Bronchial epithelial cell (primary cell): ENCODE measurements around the gene EPSTI1. TPM values are rescaled to one million over a fixed set of nuclear protein-coding genes. Genes with fewer than 3 reads are reported as not detected.
A peak's percentile ranks its signal among the peaks of the same experiment; 100 is the strongest.

ENCODE experiments used
- DNase-seq: peaks from one replicate; pipeline ENCODE4 v3.0.0-alpha.2; 2010; ENCODE audit warnings: low read depth
- FAIRE-seq: peaks from 2 replicates; lab custom pipeline; 2011; peaks lifted over from hg19 to GRCh38; lab: Jason Lieb, UNC
- H3K27me3 ChIP-seq: 2 replicates; pipeline ENCODE4 v1.5.1; 2011; ENCODE audit warnings: low read length; ENCODE audit not compliant: control insufficient read depth, insufficient read depth
- H3K36me3 ChIP-seq: 2 replicates; pipeline ENCODE4 v1.5.1; 2011; ENCODE audit warnings: low read length; ENCODE audit not compliant: control insufficient read depth, insufficient read depth
- H3K4me3 ChIP-seq: 2 replicates; pipeline ENCODE4 v1.5.1; 2011; ENCODE audit warnings: mild to moderate bottlenecking, low read depth, low read length, control low read depth
- total RNA-seq: library from RNA; depleted of rRNA; stranded (reverse); fragments of >200 nt; gene quantifications from 2 replicates; pipeline ENCODE4 v1.2.1, GENCODE V29; 2014
- TF ChIP-seq, protein P1 (sequence below): IDR thresholded peaks from 2 replicates; pipeline ENCODE4 v1.5.1; 2011; ENCODE audit warnings: mild to moderate bottlenecking, moderate library complexity, low read length, control low read depth, inconsistent platforms; ENCODE audit not compliant: insufficient read depth, severe bottlenecking

Gene EPSTI1
- total RNA-seq, 1 donor from 2014 or later, result 0.53 TPM

- FAIRE-seq, result no peak
- TF ChIP-seq, protein P1, sequence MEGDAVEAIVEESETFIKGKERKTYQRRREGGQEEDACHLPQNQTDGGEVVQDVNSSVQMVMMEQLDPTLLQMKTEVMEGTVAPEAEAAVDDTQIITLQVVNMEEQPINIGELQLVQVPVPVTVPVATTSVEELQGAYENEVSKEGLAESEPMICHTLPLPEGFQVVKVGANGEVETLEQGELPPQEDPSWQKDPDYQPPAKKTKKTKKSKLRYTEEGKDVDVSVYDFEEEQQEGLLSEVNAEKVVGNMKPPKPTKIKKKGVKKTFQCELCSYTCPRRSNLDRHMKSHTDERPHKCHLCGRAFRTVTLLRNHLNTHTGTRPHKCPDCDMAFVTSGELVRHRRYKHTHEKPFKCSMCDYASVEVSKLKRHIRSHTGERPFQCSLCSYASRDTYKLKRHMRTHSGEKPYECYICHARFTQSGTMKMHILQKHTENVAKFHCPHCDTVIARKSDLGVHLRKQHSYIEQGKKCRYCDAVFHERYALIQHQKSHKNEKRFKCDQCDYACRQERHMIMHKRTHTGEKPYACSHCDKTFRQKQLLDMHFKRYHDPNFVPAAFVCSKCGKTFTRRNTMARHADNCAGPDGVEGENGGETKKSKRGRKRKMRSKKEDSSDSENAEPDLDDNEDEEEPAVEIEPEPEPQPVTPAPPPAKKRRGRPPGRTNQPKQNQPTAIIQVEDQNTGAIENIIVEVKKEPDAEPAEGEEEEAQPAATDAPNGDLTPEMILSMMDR, result no peak
- H3K27me3 ChIP-seq, result no peaks in the 10 kb centered on the region
- no peak for DNase-seq
- H3K36me3 ChIP-seq, result no peaks in the 10 kb centered on the region
- H3K4me3 ChIP-seq, result no peak overlapping the region
Measured at GRCh38 chr13:42971691-42972347, 20.2 kb downstream of the EPSTI1 start.

GRCh38 chr13:42970824-42971690 is 21.0 kb downstream of the EPSTI1 start:
- no peak overlapping the region for H3K4me3 ChIP-seq
- no peaks in the 10 kb centered on the region for H3K27me3 ChIP-seq
- DNase-seq, result peak; percentile 61
- peak; percentile 84 for FAIRE-seq
- H3K36me3 ChIP-seq, result no peaks in the 10 kb centered on the region
- TF ChIP-seq, protein P1, result peak; percentile 70

- TF ChIP-seq, protein P1, result peak; percentile 75
- FAIRE-seq (peak; percentile 47), DNase-seq (peak; percentile 52)
- H3K36me3 ChIP-seq, result no peaks in the 10 kb centered on the region
- no peak overlapping the region for H3K4me3 ChIP-seq
- no peaks in the 10 kb centered on the region for H3K27me3 ChIP-seq
Measured at GRCh38 chr13:42969565-42970172, 22.4 kb downstream of the EPSTI1 start.

GRCh38 chr13:42968906-42969305 is 23.1 kb downstream of the EPSTI1 start:
- H3K4me3 ChIP-seq, result no peak overlapping the region
- no peak for FAIRE-seq
- peak; percentile 63 for DNase-seq
- H3K27me3 ChIP-seq, result no peaks in the 10 kb centered on the region
- H3K36me3 ChIP-seq, result no peaks in the 10 kb centered on the region
- TF ChIP-seq, protein P1, result no peak

DNA sequence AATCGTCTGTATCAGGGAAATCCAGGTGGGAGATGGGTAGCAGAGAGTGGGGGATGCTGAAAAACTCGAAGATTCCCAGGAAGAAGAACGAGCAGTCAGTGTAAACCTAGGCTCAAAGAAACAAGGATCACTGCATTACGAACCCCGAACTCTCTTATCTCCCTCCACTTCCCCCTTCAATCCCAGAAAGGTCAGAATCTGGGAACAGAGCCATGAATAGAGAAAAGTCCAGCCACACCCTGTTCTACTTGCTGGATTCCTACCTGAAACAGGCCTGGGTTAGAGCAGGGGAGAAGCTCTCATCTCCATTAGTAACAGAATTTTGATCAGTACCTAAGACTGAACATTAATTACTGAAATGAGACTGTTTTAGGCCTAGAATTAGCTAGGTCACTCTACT is 24.4 kb downstream of the EPSTI1 start:
- DNase-seq, result no peak
- no peak for FAIRE-seq
- Histone ChIP-seq H3K36me3 (no peaks in the 10 kb centered on the region), H3K27me3 (no peaks in the 10 kb centered on the region), H3K4me3 (no peak overlapping the region)
- TF ChIP-seq, protein P1, result no peak
